MCF 10A (cell line): ENCODE measurements around the gene FGF19. TPM values are rescaled to one million over a fixed set of nuclear protein-coding genes. Genes with fewer than 3 reads are reported as not detected.

Source experiments
- BruUV-seq: library from RNA; stranded (reverse); fragments of 400-500 nt; replicated peaks from 2 replicates; lab custom pipeline; 2021; lab: Mats Ljungman, UMichigan
- CTCF ChIA-PET: fragments of 300-600 bp; sonication (Branson Sonifier 250); formaldehyde crosslinking; extraction: SDS; loops from one replicate; lab custom pipeline; 2021; ENCODE audit warnings: antibody characterized with exemption, inconsistent platforms; lab: Yijun Ruan, JAX
- POLR2A ChIA-PET: fragments of 300-600, 350-650 bp; sonication (Branson Sonifier 250); formaldehyde crosslinking; extraction: SDS; loops from one replicate; lab custom pipeline; 2020; ENCODE audit warnings: antibody characterized with exemption, inconsistent platforms; lab: Yijun Ruan, JAX
- DNase-seq: peaks from one replicate; pipeline ENCODE4 v3.0.0-alpha.2; 2018; ENCODE audit not compliant: unreplicated experiment
- H3K27ac Mint-ChIP-seq: one replicate; pipeline ENCODE4 v1.8.0; 2022; ENCODE audit warnings: mild to moderate bottlenecking, low read depth, mixed read lengths; ENCODE audit not compliant: unreplicated experiment
- H3K27me3 Mint-ChIP-seq: one replicate; pipeline ENCODE4 v1.8.0; 2022; ENCODE audit warnings: mixed read lengths; ENCODE audit not compliant: insufficient read depth, unreplicated experiment
- H3K36me3 Mint-ChIP-seq: one replicate; pipeline ENCODE4 v1.8.0; 2022; ENCODE audit warnings: mild to moderate bottlenecking, moderate library complexity, mixed read lengths; ENCODE audit not compliant: insufficient read depth, unreplicated experiment
- H3K4me1 Mint-ChIP-seq: one replicate; pipeline ENCODE4 v1.8.0; 2022; ENCODE audit warnings: mixed read lengths; ENCODE audit not compliant: insufficient read depth, unreplicated experiment
- H3K4me3 Mint-ChIP-seq: one replicate; pipeline ENCODE4 v1.8.0; 2022; ENCODE audit warnings: mild to moderate bottlenecking, moderate library complexity, mixed read lengths; ENCODE audit not compliant: unreplicated experiment
- H3K9me3 Mint-ChIP-seq: one replicate; pipeline ENCODE4 v1.8.0; 2022; ENCODE audit warnings: mixed read lengths; ENCODE audit not compliant: unreplicated experiment
- intact Hi-C: fragments of 100-400 bp; cut with micrococcal nuclease; formaldehyde crosslinking; loops from 2 replicates; pipeline ENCODE4 v1.14.1; 2022
- total RNA-seq: library from RNA; stranded (reverse); gene quantifications from 2 replicates; pipeline ENCODE4 v1.2.3, GENCODE V29; 2022
- TF ChIP-seq, protein P1 (sequence below): fragments of 200-600 bp; IDR thresholded peaks from one replicate; pipeline ENCODE4 v1.8.0; 2022; ENCODE audit warnings: antibody characterized with exemption, mild to moderate bottlenecking; ENCODE audit not compliant: unreplicated experiment

The FGF19 gene
- total RNA-seq, 1 experiment from 2014 or later, result not detected

DNA sequence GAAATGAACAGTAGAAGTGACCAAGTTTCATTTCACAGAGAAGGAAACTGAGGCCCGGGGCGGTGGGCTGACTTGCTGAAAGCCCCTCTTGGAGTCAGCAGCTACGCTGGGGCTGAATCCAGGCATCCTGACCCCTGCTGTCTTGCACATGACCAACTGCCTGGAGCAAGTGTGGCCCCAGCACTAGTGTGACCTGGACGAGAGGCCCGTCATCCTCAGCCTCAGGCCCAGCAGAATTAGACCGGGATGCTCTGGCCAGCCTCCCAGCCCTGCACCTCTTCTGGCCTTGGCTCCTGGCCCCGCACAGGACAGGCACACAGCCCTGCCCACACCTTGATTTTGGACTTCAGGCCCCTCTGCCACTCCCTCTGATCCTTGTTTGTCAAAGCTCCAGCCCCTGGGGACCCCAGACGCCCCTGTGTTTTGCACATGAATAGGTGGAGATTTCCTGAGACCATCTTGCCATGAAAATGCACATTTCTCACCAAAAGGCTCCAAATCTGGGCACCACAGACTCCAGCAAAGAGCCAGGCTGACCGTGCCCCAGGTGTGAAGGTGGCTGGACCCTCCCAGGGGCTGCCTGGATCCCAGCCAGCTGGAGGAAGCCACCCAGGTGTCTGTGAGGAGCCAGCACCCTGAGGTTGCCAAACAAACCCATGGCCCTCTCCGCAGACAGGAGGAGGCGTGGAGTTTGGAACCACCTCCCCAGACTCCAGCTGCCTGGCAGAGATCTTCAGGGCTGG is 46.5 kb upstream of the FGF19 start:
- Mint-ChIP-seq H3K27ac (no peak overlapping the region), H3K4me1 (no peaks in the 10 kb centered on the region), H3K9me3 (no peaks in the 10 kb centered on the region), H3K36me3 (peaks cover 7% of the 10 kb centered on the region), H3K4me3 (no peak overlapping the region), H3K27me3 (peaks cover 34% of the 10 kb centered on the region)
- no peak for DNase-seq
- ChIA-PET CTCF (interaction anchor here (0.7 kb wide), 1 partner anchor 476 kb away, joined by 3 read pairs; no protein-coding TSS in a partner anchor), POLR2A (no interaction called here)
- intact Hi-C loops, result no loop called here
- TF ChIP-seq, protein P1, sequence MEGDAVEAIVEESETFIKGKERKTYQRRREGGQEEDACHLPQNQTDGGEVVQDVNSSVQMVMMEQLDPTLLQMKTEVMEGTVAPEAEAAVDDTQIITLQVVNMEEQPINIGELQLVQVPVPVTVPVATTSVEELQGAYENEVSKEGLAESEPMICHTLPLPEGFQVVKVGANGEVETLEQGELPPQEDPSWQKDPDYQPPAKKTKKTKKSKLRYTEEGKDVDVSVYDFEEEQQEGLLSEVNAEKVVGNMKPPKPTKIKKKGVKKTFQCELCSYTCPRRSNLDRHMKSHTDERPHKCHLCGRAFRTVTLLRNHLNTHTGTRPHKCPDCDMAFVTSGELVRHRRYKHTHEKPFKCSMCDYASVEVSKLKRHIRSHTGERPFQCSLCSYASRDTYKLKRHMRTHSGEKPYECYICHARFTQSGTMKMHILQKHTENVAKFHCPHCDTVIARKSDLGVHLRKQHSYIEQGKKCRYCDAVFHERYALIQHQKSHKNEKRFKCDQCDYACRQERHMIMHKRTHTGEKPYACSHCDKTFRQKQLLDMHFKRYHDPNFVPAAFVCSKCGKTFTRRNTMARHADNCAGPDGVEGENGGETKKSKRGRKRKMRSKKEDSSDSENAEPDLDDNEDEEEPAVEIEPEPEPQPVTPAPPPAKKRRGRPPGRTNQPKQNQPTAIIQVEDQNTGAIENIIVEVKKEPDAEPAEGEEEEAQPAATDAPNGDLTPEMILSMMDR, result no peak
- BruUV-seq, result no TSS peak

DNA sequence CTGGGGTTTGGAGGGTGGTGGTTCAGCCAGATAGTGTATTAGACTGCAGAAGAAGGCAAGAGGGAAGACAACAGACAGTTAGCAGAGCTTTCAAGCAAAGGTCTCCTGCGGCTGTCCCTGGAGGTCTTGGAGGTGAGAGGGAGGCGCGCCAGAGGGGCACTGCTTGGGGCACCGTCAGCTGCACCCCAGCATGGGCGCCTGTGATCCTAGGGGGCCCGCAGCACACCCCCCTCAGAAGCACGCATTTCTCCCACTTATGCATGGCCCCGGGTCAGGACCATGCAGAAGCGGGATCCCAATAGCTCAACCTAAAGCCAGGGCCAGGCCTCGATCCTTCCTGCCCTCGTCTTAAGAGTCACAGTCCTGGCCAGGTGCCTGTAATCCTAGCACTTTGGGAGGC is 44.8 kb upstream of the FGF19 start:
- Mint-ChIP-seq H3K4me1 (peaks cover 6% of the 10 kb centered on the region), H3K27me3 (peaks cover 34% of the 10 kb centered on the region), H3K36me3 (peaks cover 7% of the 10 kb centered on the region), H3K4me3 (no peak overlapping the region), H3K27ac (no peak overlapping the region), H3K9me3 (no peaks in the 10 kb centered on the region)
- POLR2A ChIA-PET, result no interaction called here
- TF ChIP-seq, protein P1, result no peak
- CTCF ChIA-PET, result no interaction called here
- DNase-seq, result no peak
- BruUV-seq, result no TSS peak
- intact Hi-C loops, result no loop called here

DNA sequence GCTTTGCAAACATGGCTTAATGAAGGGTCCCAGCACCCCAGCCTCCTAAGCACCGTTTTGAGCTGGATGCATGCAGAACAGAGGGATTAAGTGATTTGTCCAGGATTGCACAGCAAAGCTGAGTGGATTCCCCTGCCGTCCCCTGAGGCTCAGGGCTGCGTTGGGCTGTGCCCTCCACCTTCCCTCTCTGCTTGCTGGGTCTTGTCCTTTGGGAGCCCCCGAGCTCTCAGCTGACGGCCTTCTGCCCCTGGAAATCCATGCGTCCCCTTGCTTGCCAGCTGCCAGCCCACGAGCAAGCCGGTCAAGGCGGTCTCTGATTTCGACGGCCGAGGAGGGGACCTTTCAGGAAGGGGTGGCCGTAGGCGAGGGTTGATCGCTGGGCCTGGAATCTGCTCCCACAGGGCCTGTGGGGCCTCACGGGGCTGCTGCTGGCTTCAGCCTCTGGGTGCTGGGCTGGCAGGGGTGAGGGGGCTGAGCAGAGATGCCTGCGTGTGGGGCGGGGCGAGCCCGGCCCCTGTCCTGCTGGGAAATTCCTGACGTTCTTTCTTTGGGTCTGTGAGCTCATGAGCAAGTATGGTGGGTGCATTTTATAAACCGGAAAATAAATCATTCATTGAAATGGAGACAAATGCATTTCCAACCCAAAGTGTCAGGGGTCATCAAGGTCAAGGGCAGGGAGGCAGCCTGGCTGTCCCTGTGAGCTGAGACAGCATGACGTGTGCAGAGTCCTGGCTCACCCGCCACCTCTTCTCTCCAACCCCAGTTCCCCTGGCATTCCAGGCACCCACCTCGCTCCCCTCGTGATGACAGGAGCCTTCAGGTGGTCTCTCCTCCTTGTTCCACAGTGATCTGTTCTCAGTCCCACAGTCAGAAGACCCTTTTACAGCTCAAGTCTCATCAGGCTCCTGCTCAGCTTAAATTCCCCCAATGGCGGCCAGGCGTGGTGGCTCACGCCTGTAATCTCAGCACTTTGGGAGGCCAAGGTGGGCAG is 43.2 kb upstream of the FGF19 start:
- Mint-ChIP-seq H3K9me3 (no peaks in the 10 kb centered on the region), H3K4me1 (peaks cover 6% of the 10 kb centered on the region), H3K27ac (no peak overlapping the region), H3K4me3 (no peak overlapping the region), H3K27me3 (peaks cover 41% of the 10 kb centered on the region), H3K36me3 (peaks cover 7% of the 10 kb centered on the region)
- POLR2A ChIA-PET, result no interaction called here
- CTCF ChIA-PET, result no interaction called here
- DNase-seq, result no peak
- TF ChIP-seq, protein P1, result no peak
- intact Hi-C loops, result no loop called here
- no TSS peak for BruUV-seq

DNA sequence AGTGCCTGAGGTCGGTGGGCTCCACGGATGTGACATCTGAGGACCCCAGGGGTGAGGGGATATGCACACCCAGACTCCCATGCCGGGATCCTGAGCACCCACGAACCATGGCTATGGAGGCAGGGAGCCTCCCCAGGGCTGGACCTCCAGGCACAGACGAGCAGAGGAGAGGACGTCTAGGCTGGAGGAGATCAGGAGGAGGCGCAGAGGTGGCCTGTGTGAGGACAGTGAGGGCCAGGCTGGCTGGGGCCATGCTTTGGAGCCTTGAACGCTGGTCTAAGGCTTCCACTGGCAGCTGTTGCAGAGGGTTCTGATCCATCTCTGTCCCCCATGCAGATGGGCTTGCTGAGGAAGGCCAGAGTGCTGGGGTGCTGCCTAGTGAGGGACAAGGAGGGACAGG is 42.3 kb upstream of the FGF19 start:
- Mint-ChIP-seq H3K27ac (no peak overlapping the region), H3K27me3 (peaks cover 44% of the 10 kb centered on the region), H3K9me3 (no peaks in the 10 kb centered on the region), H3K4me1 (peaks cover 6% of the 10 kb centered on the region), H3K36me3 (peaks cover 7% of the 10 kb centered on the region), H3K4me3 (no peak overlapping the region)
- no TSS peak for BruUV-seq
- ChIA-PET CTCF (no interaction called here), POLR2A (no interaction called here)
- intact Hi-C loops, result no loop called here
- DNase-seq, result no peak
- TF ChIP-seq, protein P1, result no peak
